ENCODE data around the gene FIG4. TPM values are rescaled to one million over a fixed set of nuclear protein-coding genes. Genes with fewer than 3 reads are reported as not detected.

FIG4 gene
- total RNA-seq, 1 donor = 27.1 TPM

DNA sequence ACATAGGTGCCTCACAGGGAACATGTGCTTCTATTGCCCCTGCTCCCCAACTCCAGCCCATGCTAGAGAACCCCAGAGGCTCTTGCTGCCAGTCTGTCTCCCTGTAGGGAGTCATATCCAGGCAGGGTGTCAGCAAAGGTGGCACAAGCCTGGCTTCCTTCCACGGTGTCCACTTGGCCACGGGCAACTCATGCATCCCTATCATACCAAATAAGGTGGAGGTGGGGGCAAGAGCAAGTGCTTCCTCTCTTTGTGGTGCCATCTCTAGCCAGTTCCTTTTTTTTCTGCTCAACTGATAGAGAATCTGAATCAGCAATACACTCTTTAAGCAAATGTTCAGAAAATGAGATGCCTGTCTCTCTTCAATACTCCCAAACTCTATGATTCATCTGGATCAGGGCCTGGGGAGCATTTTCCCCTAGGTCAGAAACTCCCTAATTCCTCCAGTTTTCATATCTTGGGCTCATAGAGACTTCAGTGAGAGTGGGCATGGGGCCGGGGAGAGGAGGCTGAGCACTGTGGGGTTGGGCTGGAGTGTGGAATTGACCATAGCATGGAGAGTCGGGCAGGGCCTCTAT lies 182.0 kb downstream of the FIG4 start:
- H3K4me1 ChIP-seq (ENCODE audit: insufficient read depth, low read length) = no peaks in the 10 kb centered on the region
- H2AFZ ChIP-seq (ENCODE audit: low read length) = no peak overlapping the region
- no peak for DNase-seq (ENCODE audit: insufficient read length, low spot score, missing footprints)
- no peaks in the 10 kb centered on the region for H3K9me3 ChIP-seq (ENCODE audit: low read depth, low read length)
- H3K27ac ChIP-seq (ENCODE audit: low read depth, low read length) = no peak overlapping the region
- no peaks in the 10 kb centered on the region for H3K27me3 ChIP-seq (ENCODE audit: insufficient read depth, low read length)
- H3K79me2 ChIP-seq (ENCODE audit: insufficient read depth, low read length) = no peaks in the 10 kb centered on the region
- no peak overlapping the region for H3K4me3 ChIP-seq (ENCODE audit: insufficient read depth, low read length)
- H3K36me3 ChIP-seq (ENCODE audit: insufficient read depth, low read length) = no peaks in the 10 kb centered on the region
- H3K4me2 ChIP-seq (ENCODE audit: insufficient read depth, low read length) = no peak overlapping the region
- no peaks in the 10 kb centered on the region for H4K20me1 ChIP-seq (ENCODE audit: insufficient read depth, low read length)
- TF ChIP-seq, protein P1, sequence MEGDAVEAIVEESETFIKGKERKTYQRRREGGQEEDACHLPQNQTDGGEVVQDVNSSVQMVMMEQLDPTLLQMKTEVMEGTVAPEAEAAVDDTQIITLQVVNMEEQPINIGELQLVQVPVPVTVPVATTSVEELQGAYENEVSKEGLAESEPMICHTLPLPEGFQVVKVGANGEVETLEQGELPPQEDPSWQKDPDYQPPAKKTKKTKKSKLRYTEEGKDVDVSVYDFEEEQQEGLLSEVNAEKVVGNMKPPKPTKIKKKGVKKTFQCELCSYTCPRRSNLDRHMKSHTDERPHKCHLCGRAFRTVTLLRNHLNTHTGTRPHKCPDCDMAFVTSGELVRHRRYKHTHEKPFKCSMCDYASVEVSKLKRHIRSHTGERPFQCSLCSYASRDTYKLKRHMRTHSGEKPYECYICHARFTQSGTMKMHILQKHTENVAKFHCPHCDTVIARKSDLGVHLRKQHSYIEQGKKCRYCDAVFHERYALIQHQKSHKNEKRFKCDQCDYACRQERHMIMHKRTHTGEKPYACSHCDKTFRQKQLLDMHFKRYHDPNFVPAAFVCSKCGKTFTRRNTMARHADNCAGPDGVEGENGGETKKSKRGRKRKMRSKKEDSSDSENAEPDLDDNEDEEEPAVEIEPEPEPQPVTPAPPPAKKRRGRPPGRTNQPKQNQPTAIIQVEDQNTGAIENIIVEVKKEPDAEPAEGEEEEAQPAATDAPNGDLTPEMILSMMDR (IDR thresholded peaks at IDR 0.05; ENCODE audit: extremely low read depth, low read depth, low read length) = no peak

DNA sequence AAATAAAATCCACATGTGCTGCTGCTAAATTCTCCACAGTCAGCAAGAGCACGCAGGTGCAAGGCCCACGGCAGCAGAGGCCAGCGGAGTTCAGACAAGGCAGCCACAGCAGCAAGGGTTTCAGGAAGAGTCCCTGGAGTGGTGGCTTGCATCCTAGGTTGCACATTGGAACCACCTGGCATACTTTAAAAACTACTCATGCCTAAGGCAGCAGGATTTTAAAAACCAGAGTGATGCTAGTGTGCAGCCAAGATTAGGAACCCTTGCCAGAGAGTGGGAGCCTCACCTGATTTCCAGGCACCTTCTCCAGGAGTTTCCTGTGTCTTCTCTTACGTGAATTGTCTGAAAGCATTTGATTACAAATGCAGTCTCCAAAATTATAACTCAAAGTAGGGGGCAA lies 183.0 kb downstream of the FIG4 start:
- no peaks in the 10 kb centered on the region for H3K4me1 ChIP-seq (ENCODE audit: insufficient read depth, low read length)
- H3K4me2 ChIP-seq (ENCODE audit: insufficient read depth, low read length) = no peak overlapping the region
- TF ChIP-seq, protein P1 (IDR thresholded peaks at IDR 0.05; ENCODE audit: extremely low read depth, low read depth, low read length) = no peak

DNA sequence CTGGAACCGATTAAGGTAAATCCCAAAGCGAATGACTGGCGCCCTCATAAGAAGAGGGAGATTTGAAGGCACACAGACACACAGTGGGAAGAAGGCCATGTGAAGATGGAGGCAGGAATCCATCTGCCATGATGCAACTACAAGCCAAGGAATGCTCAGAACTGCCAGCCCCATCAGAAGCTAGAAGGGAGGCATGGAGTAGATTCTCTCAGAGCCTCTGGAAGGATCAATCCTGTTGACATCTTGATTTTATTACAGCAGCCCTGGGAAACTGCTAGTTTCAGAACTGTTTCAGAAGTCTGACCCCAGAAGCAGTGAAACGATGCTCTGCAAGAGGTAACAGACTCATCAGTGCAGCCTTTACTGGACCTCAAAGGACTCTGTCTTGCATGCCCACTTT lies 183.5 kb downstream of the FIG4 start:
- H3K27me3 ChIP-seq (ENCODE audit: insufficient read depth, low read length) = no peaks in the 10 kb centered on the region
- peak; percentile 45 for DNase-seq (ENCODE audit: insufficient read length, low spot score, missing footprints)
- H3K27ac ChIP-seq (ENCODE audit: low read depth, low read length) = no peak overlapping the region
- no peaks in the 10 kb centered on the region for H4K20me1 ChIP-seq (ENCODE audit: insufficient read depth, low read length)
- TF ChIP-seq, protein P1 (IDR thresholded peaks at IDR 0.05; ENCODE audit: extremely low read depth, low read depth, low read length) = no peak
- H3K4me3 ChIP-seq (ENCODE audit: insufficient read depth, low read length) = no peak overlapping the region
- no peaks in the 10 kb centered on the region for H3K9me3 ChIP-seq (ENCODE audit: low read depth, low read length)
- no peaks in the 10 kb centered on the region for H3K36me3 ChIP-seq (ENCODE audit: insufficient read depth, low read length)
- no peaks in the 10 kb centered on the region for H3K79me2 ChIP-seq (ENCODE audit: insufficient read depth, low read length)
- H2AFZ ChIP-seq (ENCODE audit: low read length) = no peak overlapping the region
- H3K4me2 ChIP-seq (ENCODE audit: insufficient read depth, low read length) = no peak overlapping the region
- H3K4me1 ChIP-seq (ENCODE audit: insufficient read depth, low read length) = no peaks in the 10 kb centered on the region

More for the DNA sequence above, 183.0 kb downstream of the FIG4 start:
- DNase-seq (ENCODE audit: insufficient read length, low spot score, missing footprints) = no peak
- no peaks in the 10 kb centered on the region for H3K9me3 ChIP-seq (ENCODE audit: low read depth, low read length)
- no peak overlapping the region for H3K27ac ChIP-seq (ENCODE audit: low read depth, low read length)
- H2AFZ ChIP-seq (ENCODE audit: low read length) = no peak overlapping the region
- H3K36me3 ChIP-seq (ENCODE audit: insufficient read depth, low read length) = no peaks in the 10 kb centered on the region
- no peaks in the 10 kb centered on the region for H3K27me3 ChIP-seq (ENCODE audit: insufficient read depth, low read length)
- no peaks in the 10 kb centered on the region for H3K79me2 ChIP-seq (ENCODE audit: insufficient read depth, low read length)
- no peak overlapping the region for H3K4me3 ChIP-seq (ENCODE audit: insufficient read depth, low read length)
- no peaks in the 10 kb centered on the region for H4K20me1 ChIP-seq (ENCODE audit: insufficient read depth, low read length)

Other genes with a start within 250 kb of the FIG4 start
- gene MICAL1, start 235.5 kb upstream of the FIG4 start, total RNA-seq = 26.1 and 28.0 TPM in 2 replicates
- gene ZBTB24, start 208.1 kb upstream of the FIG4 start, total RNA-seq = 8.7 and 10.9 TPM in 2 replicates
- gene AK9, start 94 bp upstream of the FIG4 start, total RNA-seq = 5.8 and 6.5 TPM in 2 replicates